Osteocyte (in vitro differentiated cells): Measurements from ENCODE around the gene CNPY4. TPM values are rescaled to one million over a fixed set of nuclear protein-coding genes. Genes with fewer than 3 reads are reported as not detected.

ENCODE experiments used
- DNase-seq: peaks from one replicate; pipeline ENCODE4 v3.0.0; 2021; ENCODE audit warnings: mixed read lengths; ENCODE audit not compliant: unreplicated experiment; ENCODE audit errors: extremely low spot score
- H3K27ac Mint-ChIP-seq: one replicate; pipeline ENCODE4 v1.8.0; 2021; ENCODE audit warnings: mild to moderate bottlenecking, mixed read lengths; ENCODE audit not compliant: unreplicated experiment
- H3K27me3 Mint-ChIP-seq: one replicate; pipeline ENCODE4 v1.8.0; 2021; ENCODE audit warnings: mixed read lengths; ENCODE audit not compliant: unreplicated experiment
- H3K36me3 Mint-ChIP-seq: one replicate; pipeline ENCODE4 v1.8.0; 2021; ENCODE audit warnings: mixed read lengths; ENCODE audit not compliant: unreplicated experiment
- H3K4me1 Mint-ChIP-seq: one replicate; pipeline ENCODE4 v1.8.0; 2021; ENCODE audit warnings: mixed read lengths; ENCODE audit not compliant: unreplicated experiment
- H3K4me3 Mint-ChIP-seq: one replicate; pipeline ENCODE4 v1.8.0; 2021; ENCODE audit warnings: mild to moderate bottlenecking, moderate library complexity, mixed read lengths; ENCODE audit not compliant: unreplicated experiment
- H3K9me3 Mint-ChIP-seq: one replicate; pipeline ENCODE4 v1.8.0; 2021; ENCODE audit warnings: mixed read lengths; ENCODE audit not compliant: unreplicated experiment
- total RNA-seq: library from RNA; stranded (reverse); gene quantifications from 2 replicates; pipeline ENCODE4 v1.2.1, GENCODE V29; 2021
- TF ChIP-seq, protein P1 (sequence below): fragments of 200-600 bp; sonication (generic); IDR thresholded peaks from 2 replicates; pipeline ENCODE4 v1.5.0; 2021; ENCODE audit warnings: antibody characterized with exemption, mild to moderate bottlenecking, moderate library complexity

The CNPY4 gene
- total RNA-seq, 1 donor from 2014 or later: 33.6 TPM

DNA sequence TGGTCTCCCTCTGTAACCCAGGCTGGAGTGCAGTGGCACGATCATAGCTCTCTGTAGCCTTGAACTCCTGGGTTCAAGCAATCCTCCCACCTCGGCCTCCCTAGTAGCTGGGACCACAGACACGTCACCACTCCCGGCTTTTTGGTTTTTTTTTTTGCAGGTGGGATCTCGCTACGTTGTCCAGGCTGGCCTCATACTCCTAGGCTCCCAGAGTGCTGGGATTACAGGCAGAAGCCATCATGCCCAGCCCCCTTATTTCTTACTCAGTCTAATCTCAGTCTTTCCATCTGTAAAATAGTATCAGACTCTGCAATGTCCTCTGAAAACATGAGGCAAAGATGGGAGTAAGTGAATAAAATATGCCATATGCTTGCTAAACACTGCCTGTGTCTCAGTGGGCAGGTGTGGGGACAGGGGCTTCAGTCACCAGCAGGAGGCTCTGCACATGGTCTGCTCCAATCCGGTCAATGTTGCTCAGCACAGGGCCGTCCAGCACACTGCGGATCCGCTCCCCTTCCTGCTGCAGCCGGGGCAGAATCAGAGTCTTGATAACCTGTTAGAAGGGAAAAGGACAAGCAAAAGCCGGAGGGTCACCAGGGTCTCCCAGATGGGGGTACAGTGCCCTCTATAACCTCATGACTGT, 9.8 kb upstream of the CNPY4 start:
- no peaks in the 10 kb centered on the region for H3K4me1 Mint-ChIP-seq
- H3K36me3 Mint-ChIP-seq: peaks cover 23% of the 10 kb centered on the region
- no peaks in the 10 kb centered on the region for H3K9me3 Mint-ChIP-seq
- TF ChIP-seq, protein P1, sequence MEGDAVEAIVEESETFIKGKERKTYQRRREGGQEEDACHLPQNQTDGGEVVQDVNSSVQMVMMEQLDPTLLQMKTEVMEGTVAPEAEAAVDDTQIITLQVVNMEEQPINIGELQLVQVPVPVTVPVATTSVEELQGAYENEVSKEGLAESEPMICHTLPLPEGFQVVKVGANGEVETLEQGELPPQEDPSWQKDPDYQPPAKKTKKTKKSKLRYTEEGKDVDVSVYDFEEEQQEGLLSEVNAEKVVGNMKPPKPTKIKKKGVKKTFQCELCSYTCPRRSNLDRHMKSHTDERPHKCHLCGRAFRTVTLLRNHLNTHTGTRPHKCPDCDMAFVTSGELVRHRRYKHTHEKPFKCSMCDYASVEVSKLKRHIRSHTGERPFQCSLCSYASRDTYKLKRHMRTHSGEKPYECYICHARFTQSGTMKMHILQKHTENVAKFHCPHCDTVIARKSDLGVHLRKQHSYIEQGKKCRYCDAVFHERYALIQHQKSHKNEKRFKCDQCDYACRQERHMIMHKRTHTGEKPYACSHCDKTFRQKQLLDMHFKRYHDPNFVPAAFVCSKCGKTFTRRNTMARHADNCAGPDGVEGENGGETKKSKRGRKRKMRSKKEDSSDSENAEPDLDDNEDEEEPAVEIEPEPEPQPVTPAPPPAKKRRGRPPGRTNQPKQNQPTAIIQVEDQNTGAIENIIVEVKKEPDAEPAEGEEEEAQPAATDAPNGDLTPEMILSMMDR: peak; percentile 7
- H3K27ac Mint-ChIP-seq: no peak overlapping the region
- no peak for DNase-seq
- H3K4me3 Mint-ChIP-seq: no peak overlapping the region
- no peaks in the 10 kb centered on the region for H3K27me3 Mint-ChIP-seq

DNA sequence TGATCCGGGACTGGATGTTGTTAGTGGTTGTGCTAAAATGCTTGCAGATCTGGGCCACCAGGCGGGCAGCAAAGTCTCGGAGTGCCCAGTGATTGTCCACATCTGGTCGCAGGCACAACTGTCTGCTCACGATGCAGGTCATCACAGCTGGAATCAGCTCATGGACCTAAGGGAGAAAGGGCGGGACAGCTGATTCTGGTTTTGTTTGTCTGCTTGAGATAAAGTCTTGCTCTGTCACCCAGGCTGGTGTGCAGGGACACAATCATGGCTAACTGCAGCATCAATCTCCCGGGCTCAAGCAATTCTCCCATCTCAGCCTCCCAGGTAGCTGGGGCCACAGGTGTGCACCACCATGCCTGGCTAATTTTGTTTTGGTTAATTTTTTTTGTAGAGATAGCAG, 8.3 kb upstream of the CNPY4 start:
- Mint-ChIP-seq H3K27me3 (no peaks in the 10 kb centered on the region), H3K4me1 (no peaks in the 10 kb centered on the region), H3K4me3 (no peak overlapping the region), H3K27ac (no peak overlapping the region), H3K9me3 (no peaks in the 10 kb centered on the region), H3K36me3 (peaks cover 21% of the 10 kb centered on the region)
- DNase-seq: no peak
- TF ChIP-seq, protein P1: no peak

DNA sequence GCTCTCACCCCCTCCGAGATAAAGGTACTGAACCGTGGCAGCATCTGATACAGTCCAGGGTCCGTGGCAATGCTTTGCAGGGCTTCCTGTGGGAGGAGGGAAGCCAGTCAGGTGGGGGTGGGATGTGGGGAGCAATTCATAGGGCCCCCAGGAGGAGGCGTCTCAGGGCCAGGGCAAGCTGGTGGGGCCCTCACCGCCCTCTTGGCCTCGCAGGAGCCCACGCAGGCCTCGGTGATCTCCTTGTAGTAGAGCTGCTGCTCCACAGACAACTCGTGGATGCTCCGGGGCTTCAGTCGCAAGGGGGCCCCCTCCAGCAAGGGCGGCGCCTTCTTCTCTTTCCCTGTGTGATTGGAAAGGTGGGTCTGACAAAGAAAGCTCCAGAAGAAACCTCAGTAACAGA, 7.5 kb upstream of the CNPY4 start:
- no peak overlapping the region for H3K27ac Mint-ChIP-seq
- TF ChIP-seq, protein P1: no peak
- H3K27me3 Mint-ChIP-seq: no peaks in the 10 kb centered on the region
- no peak for DNase-seq
- H3K36me3 Mint-ChIP-seq: peaks cover 17% of the 10 kb centered on the region
- no peak overlapping the region for H3K4me3 Mint-ChIP-seq
- H3K4me1 Mint-ChIP-seq: no peaks in the 10 kb centered on the region
- no peaks in the 10 kb centered on the region for H3K9me3 Mint-ChIP-seq

DNA sequence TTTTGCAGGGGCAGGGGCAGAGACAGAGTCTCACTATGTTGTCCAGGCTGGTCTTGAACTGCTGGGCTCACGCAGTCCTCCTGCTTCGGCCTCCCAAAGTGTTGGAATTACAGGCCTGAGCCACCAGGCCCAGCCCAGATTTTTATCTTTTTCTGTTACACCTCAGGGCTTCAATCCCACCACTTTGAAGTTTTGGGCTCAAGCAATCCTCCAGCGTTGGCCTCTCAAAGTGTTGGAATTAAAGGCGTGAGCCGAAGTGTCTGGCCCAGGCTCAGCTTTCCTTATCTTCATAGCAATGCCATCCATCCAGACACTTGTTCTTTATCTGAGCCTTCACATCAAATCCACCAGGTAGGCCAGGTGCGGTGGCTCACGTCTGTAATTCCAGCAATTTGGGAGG, 4.4 kb upstream of the CNPY4 start:
- no peaks in the 10 kb centered on the region for H3K9me3 Mint-ChIP-seq
- no peak for DNase-seq
- H3K4me1 Mint-ChIP-seq: peaks cover 10% of the 10 kb centered on the region
- no peaks in the 10 kb centered on the region for H3K27me3 Mint-ChIP-seq
- no peak overlapping the region for H3K4me3 Mint-ChIP-seq
- H3K27ac Mint-ChIP-seq: no peak overlapping the region
- TF ChIP-seq, protein P1: no peak
- peaks cover 9% of the 10 kb centered on the region for H3K36me3 Mint-ChIP-seq

DNA sequence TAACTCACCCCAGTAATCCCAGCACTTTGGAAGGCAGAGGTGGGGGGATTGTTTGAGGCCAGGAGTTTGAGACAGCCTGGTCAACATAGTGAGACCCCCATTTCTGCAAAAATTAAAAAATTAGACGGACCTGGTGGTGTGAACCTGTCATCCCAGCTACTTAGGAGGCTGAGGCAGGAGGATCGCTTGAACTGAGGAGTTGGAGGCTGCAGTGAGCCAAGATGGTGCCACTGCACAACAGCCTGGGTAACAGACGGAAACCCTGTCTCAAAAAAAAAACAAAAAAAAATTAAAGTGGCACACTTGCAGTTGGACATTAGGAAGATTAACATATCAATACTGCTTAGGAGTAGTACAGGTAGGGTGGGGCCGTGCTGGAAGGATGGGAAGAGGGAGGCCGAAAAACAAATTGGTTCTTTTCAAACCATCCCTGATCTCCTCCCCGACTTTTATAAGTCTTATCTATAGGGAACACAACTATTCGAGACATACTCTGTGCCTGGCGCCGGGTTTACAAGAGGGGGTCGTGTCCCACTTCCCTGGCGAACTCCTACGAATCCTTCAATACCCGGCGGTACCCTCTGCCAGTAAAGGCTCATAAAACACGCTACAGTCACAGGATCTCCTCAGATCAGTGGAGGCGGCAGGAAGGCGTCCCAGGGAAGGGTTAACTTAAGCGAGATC, 904 bp upstream of the CNPY4 start:
- no peak for DNase-seq
- TF ChIP-seq, protein P1: no peak
- Mint-ChIP-seq H3K9me3 (no peaks in the 10 kb centered on the region), H3K4me3 (peak overlapping the region; percentile 96), H3K27me3 (no peaks in the 10 kb centered on the region), H3K27ac (peak overlapping the region; percentile 98), H3K36me3 (peaks cover 5% of the 10 kb centered on the region), H3K4me1 (peaks cover 18% of the 10 kb centered on the region)
